Vagina (tissue), 2 donors: ENCODE measurements around the gene DNAH3.

Source experiments
- CTCF ChIP-seq, 3 experiments: fragments of 450-650 bp in 2 of 3; fragments of 200-600 bp in 1 of 3; sonication (generic) in 1 of 3; IDR thresholded peaks; one replicate each; pipeline ENCODE4 v1.5.1; 2017 to 2019; ENCODE audit warnings: antibody characterized with exemption in 3 of 3, mild to moderate bottlenecking in 2 of 3, moderate library complexity in 2 of 3
- POLR2A ChIP-seq, 2 donors: fragments of 450-650 bp; IDR thresholded peaks; one replicate each; pipeline ENCODE4 v1.6.1; 2017; ENCODE audit warnings: antibody characterized with exemption in 2 of 2, mild to moderate bottlenecking in 2 of 2, moderate library complexity in 2 of 2
- POLR2AphosphoS5 ChIP-seq, 2 donors: sonication (generic); formaldehyde crosslinking; IDR thresholded peaks; one replicate each; pipeline ENCODE4 v1.9.0; 2017; ENCODE audit warnings: antibody characterized with exemption in 2 of 2, mild to moderate bottlenecking in 2 of 2, low read depth in 1 of 2; ENCODE audit not compliant: insufficient read depth in 1 of 2

- TF ChIP-seq CTCF (IDR thresholded peaks at IDR 0.05) (no peak), POLR2A (IDR thresholded peaks at IDR 0.05) (no peak), POLR2AphosphoS5 (IDR thresholded peaks at IDR 0.05; ENCODE audit: insufficient read depth in 1 of 2, low read depth in 1 of 2) (no peak)
Observed at GRCh38 chr16:21071741-21072140, 78.9 kb downstream of the DNAH3 start.
